Measurements from ENCODE around the gene SEZ6L.

Gene SEZ6L

DNA sequence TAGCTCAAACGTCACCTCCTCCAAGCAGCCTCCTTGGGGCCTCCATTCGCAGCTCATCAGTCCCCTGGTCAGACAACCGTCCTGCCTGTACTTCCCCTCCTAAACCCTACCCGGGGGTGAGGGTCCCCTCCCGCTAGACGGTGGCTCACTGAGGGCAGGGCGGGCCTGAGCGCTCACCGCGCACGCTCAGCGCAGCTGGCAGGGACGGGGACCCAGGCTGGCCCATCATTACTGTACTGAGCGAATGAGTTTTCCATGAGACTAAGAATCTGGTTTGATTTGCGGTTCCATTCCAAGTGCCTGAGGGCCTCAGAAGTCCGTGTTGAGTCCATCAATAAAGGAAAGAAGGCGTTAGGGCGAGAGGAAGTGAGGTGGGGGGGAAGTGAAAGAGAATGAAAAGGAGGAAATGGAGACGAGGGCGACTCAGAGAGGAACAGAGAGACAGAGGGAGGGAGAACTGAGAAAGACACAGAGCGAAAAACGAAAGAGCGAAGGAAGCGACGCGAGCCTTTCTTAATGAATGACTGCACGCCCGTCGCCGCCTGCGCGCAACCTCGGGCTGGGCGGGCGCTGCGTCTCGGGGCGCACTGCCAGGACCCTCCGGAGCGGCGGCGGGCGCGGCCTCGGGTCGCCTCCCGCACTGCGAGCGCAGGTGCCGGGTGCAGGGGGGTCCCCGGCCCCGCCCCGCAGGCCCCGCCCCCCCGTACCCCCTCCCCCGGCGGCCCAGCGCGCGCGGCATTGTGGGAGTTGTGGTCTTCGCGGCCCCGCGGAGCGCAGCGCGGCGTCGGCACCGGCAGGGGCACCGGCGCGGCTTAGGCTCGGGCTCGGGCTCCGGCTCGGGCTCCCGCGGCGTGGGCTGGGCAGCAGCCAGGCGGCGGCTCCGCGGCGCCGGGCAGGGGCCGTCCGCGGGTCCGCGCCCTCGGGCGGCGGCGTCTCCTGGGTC is 259.5 kb downstream of the SEZ6L start, which contains the start of gene ASPHD2:
TSS of gene ASPHD2 (plus strand) at position 746 of the 943 bp plus-strand sequence. CDS start 4,356 bp downstream, outside the sequence.
- H3K4me1 ChIP-seq = no peaks in the 10 kb centered on the region
- no peaks in the 10 kb centered on the region for H3K9me3 ChIP-seq
- DNase-seq = peak; percentile 68
- H3K36me3 ChIP-seq = no peaks in the 10 kb centered on the region
- H3K4me3 ChIP-seq (ENCODE audit: low read depth, low read length) = peak within 1 kb of the TSS; percentile 85
- peaks cover 17% of the 10 kb centered on the region for H3K27me3 ChIP-seq
- TF ChIP-seq, protein P1, sequence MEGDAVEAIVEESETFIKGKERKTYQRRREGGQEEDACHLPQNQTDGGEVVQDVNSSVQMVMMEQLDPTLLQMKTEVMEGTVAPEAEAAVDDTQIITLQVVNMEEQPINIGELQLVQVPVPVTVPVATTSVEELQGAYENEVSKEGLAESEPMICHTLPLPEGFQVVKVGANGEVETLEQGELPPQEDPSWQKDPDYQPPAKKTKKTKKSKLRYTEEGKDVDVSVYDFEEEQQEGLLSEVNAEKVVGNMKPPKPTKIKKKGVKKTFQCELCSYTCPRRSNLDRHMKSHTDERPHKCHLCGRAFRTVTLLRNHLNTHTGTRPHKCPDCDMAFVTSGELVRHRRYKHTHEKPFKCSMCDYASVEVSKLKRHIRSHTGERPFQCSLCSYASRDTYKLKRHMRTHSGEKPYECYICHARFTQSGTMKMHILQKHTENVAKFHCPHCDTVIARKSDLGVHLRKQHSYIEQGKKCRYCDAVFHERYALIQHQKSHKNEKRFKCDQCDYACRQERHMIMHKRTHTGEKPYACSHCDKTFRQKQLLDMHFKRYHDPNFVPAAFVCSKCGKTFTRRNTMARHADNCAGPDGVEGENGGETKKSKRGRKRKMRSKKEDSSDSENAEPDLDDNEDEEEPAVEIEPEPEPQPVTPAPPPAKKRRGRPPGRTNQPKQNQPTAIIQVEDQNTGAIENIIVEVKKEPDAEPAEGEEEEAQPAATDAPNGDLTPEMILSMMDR (IDR thresholded peaks at IDR 0.05; ENCODE audit: low read depth, low read length) = no peak

DNA sequence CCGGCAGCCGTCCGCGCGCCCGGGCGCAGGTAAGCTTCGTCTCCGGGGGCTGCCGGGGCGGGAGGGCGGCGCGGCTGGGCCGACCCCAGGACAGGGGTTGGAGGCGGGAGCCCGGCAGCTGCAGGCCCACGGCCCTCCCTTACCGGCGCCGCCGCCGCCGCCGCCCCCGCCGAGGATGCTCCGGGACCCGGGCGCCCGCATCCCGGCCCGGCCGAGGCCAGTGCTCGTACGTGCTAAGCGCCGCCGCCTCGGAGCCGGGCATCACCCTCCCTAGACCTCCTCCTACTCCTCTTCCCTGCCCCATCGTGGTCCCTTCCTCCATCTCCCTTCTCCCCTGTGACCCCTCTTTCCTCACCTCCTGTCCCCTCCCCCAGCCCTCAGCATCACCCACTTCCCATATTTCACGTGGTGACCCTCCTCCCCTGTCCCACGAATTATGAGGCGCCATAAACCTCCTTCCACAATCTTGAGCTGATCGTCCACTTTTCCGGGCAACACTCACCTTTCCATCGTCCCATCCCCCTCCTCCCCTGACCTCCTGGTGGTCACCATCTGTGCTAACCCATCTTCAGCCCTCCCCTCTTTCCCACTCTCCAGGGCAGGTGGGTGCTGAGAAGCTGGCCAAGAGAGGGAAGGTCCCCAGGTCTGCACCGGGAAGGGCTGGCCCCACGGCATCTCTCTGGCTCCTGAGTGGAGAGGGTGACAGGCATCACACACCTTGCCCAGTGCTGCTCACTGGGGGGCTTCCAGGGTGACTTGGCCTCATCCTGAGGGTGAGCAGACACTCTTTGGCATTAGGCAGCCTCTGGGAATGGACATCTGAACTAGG is 260.4 kb downstream of the SEZ6L start:
- TF ChIP-seq, protein P1 (IDR thresholded peaks at IDR 0.05; ENCODE audit: low read depth, low read length) = no peak
- DNase-seq = peak; percentile 10

DNA sequence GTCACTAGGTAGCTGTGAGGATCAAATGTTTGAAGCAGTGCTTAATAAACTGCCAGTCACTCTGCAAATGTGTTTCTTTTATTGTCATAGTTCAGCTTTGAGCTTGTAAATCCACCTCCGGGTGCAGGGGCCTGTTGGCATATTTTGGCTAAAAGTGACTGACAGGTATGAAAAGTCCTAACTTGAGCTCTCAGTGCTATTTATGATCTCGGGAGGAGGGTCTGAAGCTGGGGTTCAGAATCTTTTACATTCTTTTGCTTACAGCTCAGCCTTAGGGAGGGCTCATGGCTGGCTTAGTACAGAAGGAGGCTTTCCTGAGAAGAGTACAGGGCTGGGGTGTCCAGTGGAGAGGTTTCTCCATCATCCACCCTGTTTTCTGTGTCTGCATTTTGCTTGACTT is 261.3 kb downstream of the SEZ6L start:
- H3K27me3 ChIP-seq = peaks cover 17% of the 10 kb centered on the region
- no peak for DNase-seq
- no peaks in the 10 kb centered on the region for H3K9me3 ChIP-seq
- H3K4me1 ChIP-seq = no peaks in the 10 kb centered on the region
- H3K4me3 ChIP-seq (ENCODE audit: low read depth, low read length) = no peak overlapping the region
- no peaks in the 10 kb centered on the region for H3K36me3 ChIP-seq
- TF ChIP-seq, protein P1 (IDR thresholded peaks at IDR 0.05; ENCODE audit: low read depth, low read length) = no peak

More for the DNA sequence above, 260.4 kb downstream of the SEZ6L start:
- Histone ChIP-seq H3K9me3 (no peaks in the 10 kb centered on the region), H3K27me3 (peaks cover 17% of the 10 kb centered on the region), H3K36me3 (no peaks in the 10 kb centered on the region), H3K4me1 (no peaks in the 10 kb centered on the region), H3K4me3 (ENCODE audit: low read depth, low read length) (peak overlapping the region; percentile 48)

DNA sequence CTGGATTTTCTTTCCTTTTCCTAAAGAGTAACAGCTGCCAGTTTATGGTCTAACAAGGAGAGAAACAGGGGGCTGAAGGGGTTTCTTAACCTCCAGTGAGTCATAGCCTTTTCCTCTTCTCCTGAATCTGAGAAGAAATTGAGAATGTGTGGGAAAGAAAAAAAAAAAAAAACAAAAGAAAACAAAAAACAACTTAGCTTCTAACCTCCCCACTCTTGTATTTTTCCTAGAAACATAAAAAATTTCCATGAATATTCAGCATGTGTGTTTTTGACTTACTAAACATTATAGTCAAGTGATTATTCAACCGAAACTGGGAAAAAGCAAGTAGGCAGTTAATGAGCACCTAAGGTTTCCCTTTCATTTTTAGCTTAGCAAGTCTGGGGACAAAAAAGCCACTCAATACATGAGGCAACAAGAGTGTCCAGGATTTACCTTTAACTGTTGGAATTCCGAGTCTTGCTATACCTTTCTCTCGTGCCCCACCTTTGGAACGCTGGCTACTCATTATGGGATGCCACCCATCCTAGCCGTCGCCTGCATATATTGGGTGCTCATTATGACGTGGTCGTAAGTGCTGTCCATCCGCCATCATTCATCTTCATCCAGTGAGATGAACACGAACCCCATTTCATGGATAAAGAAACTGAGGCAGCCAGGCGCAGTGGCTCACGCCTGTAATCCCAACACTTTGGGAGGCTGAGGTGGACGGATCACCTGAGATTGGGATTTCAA is 262.2 kb downstream of the SEZ6L start:
- no peak overlapping the region for H3K4me3 ChIP-seq (ENCODE audit: low read depth, low read length)
- H3K36me3 ChIP-seq = no peaks in the 10 kb centered on the region
- peaks cover 12% of the 10 kb centered on the region for H3K27me3 ChIP-seq
- H3K9me3 ChIP-seq = no peaks in the 10 kb centered on the region
- no peaks in the 10 kb centered on the region for H3K4me1 ChIP-seq
- TF ChIP-seq, protein P1 (IDR thresholded peaks at IDR 0.05; ENCODE audit: low read depth, low read length) = no peak
- DNase-seq = no peak

DNA sequence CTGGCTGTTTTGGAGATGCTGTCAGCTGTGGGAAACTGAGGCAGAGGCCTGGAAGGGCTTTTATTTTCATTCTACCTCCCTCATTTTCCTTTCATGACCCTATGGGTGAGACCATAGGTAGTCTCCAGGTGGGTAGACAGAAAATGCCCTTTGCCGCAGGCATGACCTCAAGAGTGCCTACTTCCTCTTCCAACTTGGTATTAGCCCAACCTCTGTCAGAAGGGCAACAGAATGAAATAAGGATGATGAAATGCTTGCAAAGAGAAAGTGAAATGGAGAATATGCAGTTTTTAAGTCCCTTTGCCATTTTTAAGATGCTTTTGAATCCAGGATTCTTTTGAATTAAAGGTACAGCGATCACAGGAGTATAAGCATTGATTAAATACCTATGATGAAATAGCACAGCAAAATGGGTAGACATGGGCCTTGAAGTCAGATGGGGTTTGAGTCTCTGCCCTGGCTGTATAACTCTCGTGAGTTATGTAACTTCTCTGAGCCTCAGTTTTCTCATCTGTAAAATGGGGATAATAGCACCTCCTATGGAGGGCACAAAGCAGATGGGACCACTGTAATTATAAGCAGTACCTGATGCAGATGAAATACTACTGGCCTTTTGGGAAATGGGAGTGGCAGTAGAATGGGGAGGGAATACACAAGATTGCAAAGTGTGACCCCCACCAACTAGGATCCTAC is 263.5 kb downstream of the SEZ6L start:
- H3K36me3 ChIP-seq = no peaks in the 10 kb centered on the region
- no peak for DNase-seq
- no peaks in the 10 kb centered on the region for H3K9me3 ChIP-seq
- no peak overlapping the region for H3K4me3 ChIP-seq (ENCODE audit: low read depth, low read length)
- peaks cover 12% of the 10 kb centered on the region for H3K27me3 ChIP-seq
- no peaks in the 10 kb centered on the region for H3K4me1 ChIP-seq
- TF ChIP-seq, protein P1 (IDR thresholded peaks at IDR 0.05; ENCODE audit: low read depth, low read length) = no peak

Data from BE2C (cell line).